Activated CD8-positive, alpha-beta T cell treated with anti-CD3 and anti-CD28 coated beads for 36 hours (primary cell): ENCODE measurements around the gene WBP1L. TPM values are rescaled to one million over a fixed set of nuclear protein-coding genes. Genes with fewer than 3 reads are reported as not detected.
"Not testable (repeated sequence)": the region's sequence is repeated elsewhere in the genome, so short reads cannot be mapped to it uniquely, and the experiment has no call there.

Experiments
- ATAC-seq: fragments of 200-7000 bp; cut with Tn5 transposase; one replicate; pipeline ENCODE4 v1.10.0; 2021; ENCODE audit warnings: mild to moderate bottlenecking, moderate library complexity
- CTCF ChIA-PET: fragments of 350-600 bp; sonication (Branson Sonifier 250); formaldehyde crosslinking; loops from one replicate; lab custom pipeline; 2021; ENCODE audit warnings: antibody characterized with exemption; lab: Charles Lee
- POLR2A ChIA-PET: fragments of 350-600 bp; sonication (Branson Sonifier 250); formaldehyde crosslinking; loops from one replicate; lab custom pipeline; 2021; ENCODE audit warnings: antibody characterized with exemption; lab: Charles Lee
- DNase-seq: peaks from one replicate; pipeline ENCODE4 v3.0.0-alpha.2; 2020
- H3K27ac Mint-ChIP-seq: one replicate; pipeline ENCODE4 v1.8.0; 2021; ENCODE audit warnings: mild to moderate bottlenecking, mixed read lengths
- H3K27me3 Mint-ChIP-seq: one replicate; pipeline ENCODE4 v1.8.0; 2021; ENCODE audit warnings: mixed read lengths
- H3K36me3 Mint-ChIP-seq: one replicate; pipeline ENCODE4 v1.8.0; 2021; ENCODE audit warnings: low read depth, mixed read lengths
- H3K4me1 Mint-ChIP-seq: one replicate; pipeline ENCODE4 v1.8.0; 2021; ENCODE audit warnings: low read depth, mixed read lengths
- H3K4me3 Mint-ChIP-seq: one replicate; pipeline ENCODE4 v1.8.0; 2021; ENCODE audit warnings: mild to moderate bottlenecking, moderate library complexity, mixed read lengths
- H3K9me3 Mint-ChIP-seq: one replicate; pipeline ENCODE4 v1.8.0; 2021; ENCODE audit warnings: mixed read lengths
- CTCF ChIP-seq: fragments of 200-600 bp; IDR thresholded peaks from one replicate; pipeline ENCODE4 v1.8.0; 2022; ENCODE audit warnings: antibody characterized with exemption, mild to moderate bottlenecking
- intact Hi-C: fragments of 100-400 bp; cut with micrococcal nuclease; formaldehyde crosslinking; loops from one replicate; pipeline ENCODE4 v1.10.0; 2022
- total RNA-seq, 2 experiments: library from RNA; stranded (reverse); gene quantifications; one replicate each; pipeline ENCODE4 v1.2.3, GENCODE V29; 2021

The WBP1L gene
- total RNA-seq, 2 experiments from 2014 or later, result 11.4 to 12.7 TPM

GRCh38 chr10:102835007-102835482 lies 91.3 kb downstream of the WBP1L start:
- peak; percentile 89 for TF ChIP-seq CTCF
- no peaks in the 10 kb centered on the region for H3K36me3 Mint-ChIP-seq
- H3K4me1 Mint-ChIP-seq, result peaks cover 3% of the 10 kb centered on the region
- peak; percentile 85 for DNase-seq
- H3K4me3 Mint-ChIP-seq, result no peak overlapping the region
- ChIA-PET POLR2A (no interaction called here), CTCF (interaction anchor here (0.6 to 4.8 kb wide), 20 partner anchors 9 to 414 kb away, joined by 3 to 71 read pairs (median 4); no protein-coding TSS in a partner anchor)
- peak; percentile 97 for ATAC-seq
- H3K9me3 Mint-ChIP-seq, result peaks cover 6% of the 10 kb centered on the region
- intact Hi-C loops, result loop anchor here (5.0 kb wide), 1 partner anchor 232 kb away; no protein-coding TSS in a partner anchor
- no peak overlapping the region for H3K27ac Mint-ChIP-seq
- no peaks in the 10 kb centered on the region for H3K27me3 Mint-ChIP-seq

- CTCF ChIA-PET, result interaction anchor here (0.7 to 4.8 kb wide), 6 partner anchors 10 to 407 kb away, joined by 3 to 71 read pairs (median 6); partner anchors contain the start of gene CNNM2
- peaks cover 3% of the 10 kb centered on the region for H3K4me1 Mint-ChIP-seq
- ATAC-seq, result no peak
These were observed 93.5 kb downstream of the WBP1L start, which contains the start of gene CYP17A1 for GRCh38 chr10:102837230-102837721. CYP17A1 (minus strand) TSS chr10:102837413; CDS start chr10:102837361, 52 bp downstream.

GRCh38 chr10:102838276-102838927 lies 94.7 kb downstream of the WBP1L start:
- H3K27ac Mint-ChIP-seq, H3K27me3 Mint-ChIP-seq, ATAC-seq, DNase-seq, H3K4me3 Mint-ChIP-seq, H3K4me1 Mint-ChIP-seq, POLR2A ChIA-PET, H3K9me3 Mint-ChIP-seq, H3K36me3 Mint-ChIP-seq: not testable (repeated sequence)
- CTCF ChIA-PET, result interaction anchor here (4.8 kb wide), 1 partner anchor 63 kb away, joined by 71 read pairs; no protein-coding TSS in a partner anchor
- intact Hi-C loops, result loop anchor here (5.0 kb wide), 1 partner anchor 229 kb away; no protein-coding TSS in a partner anchor

More at GRCh38 chr10:102837230-102837721, 93.5 kb downstream of the WBP1L start, which contains the start of gene CYP17A1:
- H3K9me3 Mint-ChIP-seq, result peaks cover 6% of the 10 kb centered on the region
- no peaks in the 10 kb centered on the region for H3K36me3 Mint-ChIP-seq
- no peak for TF ChIP-seq CTCF
- intact Hi-C loops, result loop anchor here (5.0 kb wide), 1 partner anchor 230 kb away; no protein-coding TSS in a partner anchor
- H3K27me3 Mint-ChIP-seq, result no peaks in the 10 kb centered on the region
- POLR2A ChIA-PET, result interaction anchor here (0.7 kb wide), 1 partner anchor 374 kb away, joined by 3 read pairs; no protein-coding TSS in a partner anchor
- no peak for DNase-seq
- H3K4me3 Mint-ChIP-seq, result no peak within 1 kb of the TSS
- H3K27ac Mint-ChIP-seq, result no peak within 1 kb of the TSS

- ChIA-PET CTCF (interaction anchor here (1.4 kb wide), 1 partner anchor 128 kb away, joined by 3 read pairs; the partner anchor contains the start of genes ARL3 and SFXN2), POLR2A (no interaction called here)
- no peak overlapping the region for H3K4me3 Mint-ChIP-seq
- no peaks in the 10 kb centered on the region for H3K36me3 Mint-ChIP-seq
- no peaks in the 10 kb centered on the region for H3K27me3 Mint-ChIP-seq
- no peaks in the 10 kb centered on the region for H3K4me1 Mint-ChIP-seq
- TF ChIP-seq CTCF, result no peak
- no peak overlapping the region for H3K27ac Mint-ChIP-seq
- intact Hi-C loops, result loop anchor here (10.0 kb wide), 1 partner anchor 403 kb away; the partner anchor contains the start of gene RPEL1
- H3K9me3 Mint-ChIP-seq, result peaks cover 6% of the 10 kb centered on the region
- DNase-seq (no peak), ATAC-seq (no peak)
These were observed 98.1 kb downstream of the WBP1L start for GRCh38 chr10:102841827-102842345.

GRCh38 chr10:102843139-102843538 lies 99.4 kb downstream of the WBP1L start:
- POLR2A ChIA-PET, CTCF ChIA-PET, H3K9me3 Mint-ChIP-seq, H3K36me3 Mint-ChIP-seq, H3K27me3 Mint-ChIP-seq, ATAC-seq, H3K4me3 Mint-ChIP-seq, H3K27ac Mint-ChIP-seq, H3K4me1 Mint-ChIP-seq, DNase-seq: not testable (repeated sequence)
- intact Hi-C loops, result loop anchor here (10.0 kb wide), 1 partner anchor 402 kb away; the partner anchor contains the start of gene RPEL1

- DNase-seq, H3K27me3 Mint-ChIP-seq, POLR2A ChIA-PET, H3K36me3 Mint-ChIP-seq, CTCF ChIA-PET, H3K9me3 Mint-ChIP-seq, ATAC-seq, H3K4me3 Mint-ChIP-seq, H3K27ac Mint-ChIP-seq, H3K4me1 Mint-ChIP-seq: not testable (repeated sequence)
- intact Hi-C loops, result loop anchor here (10.0 kb wide), 1 partner anchor 401 kb away; the partner anchor contains the start of gene RPEL1
These were observed 100.5 kb downstream of the WBP1L start for GRCh38 chr10:102844190-102844776.
